Cardiac fibroblast (primary cell): Measurements from ENCODE around the gene ZNF516.

Source experiments
- DNase-seq, 2 donors: peaks; one replicate each; pipeline versions ENCODE4 v3.0.0 to v3.0.0-alpha.2; 2010; ENCODE audit warnings: low read depth in 2 of 2
- H3K4me3 ChIP-seq, 2 donors: replicated peaks in 1 of 2; 1 replicate in 1 of 2; 2 replicates in 1 of 2; pipeline ENCODE4 v1.5.1; 2011; ENCODE audit warnings: low read depth in 2 of 2, low read length in 2 of 2, mild to moderate bottlenecking in 2 of 2, moderate library complexity in 1 of 2
- CTCF ChIP-seq: IDR thresholded peaks from one replicate; pipeline ENCODE4 v1.5.1; 2011; ENCODE audit warnings: low read depth, mild to moderate bottlenecking, low read length, inconsistent platforms

ZNF516 gene

GRCh38 chr18:76346490-76347130 lies 148.4 kb downstream of the ZNF516 start:
- H3K4me3 ChIP-seq: no peak overlapping the region
- no peak for DNase-seq
- no peak for TF ChIP-seq CTCF

GRCh38 chr18:76345901-76346300 lies 149.1 kb downstream of the ZNF516 start:
- no peak for TF ChIP-seq CTCF
- H3K4me3 ChIP-seq: no peak overlapping the region
- DNase-seq: no peak

- no peak for DNase-seq
- H3K4me3 ChIP-seq: no peak overlapping the region
- no peak for TF ChIP-seq CTCF
These were observed 151.0 kb downstream of the ZNF516 start for GRCh38 chr18:76343938-76344569.

GRCh38 chr18:76340410-76340809 lies 154.6 kb downstream of the ZNF516 start:
- no peak for TF ChIP-seq CTCF
- no peak for DNase-seq
- H3K4me3 ChIP-seq: no peak overlapping the region

GRCh38 chr18:76339246-76339620 lies 155.8 kb downstream of the ZNF516 start:
- TF ChIP-seq CTCF: no peak
- peak in 1 of 2 donors; percentile 21 for DNase-seq
- H3K4me3 ChIP-seq: no peak overlapping the region

- TF ChIP-seq CTCF: no peak
- no peak for DNase-seq
- H3K4me3 ChIP-seq: no peak overlapping the region
These were observed 156.3 kb downstream of the ZNF516 start for GRCh38 chr18:76338619-76339245.
